ENCODE data around the gene ADAM33.

The ADAM33 gene

DNA sequence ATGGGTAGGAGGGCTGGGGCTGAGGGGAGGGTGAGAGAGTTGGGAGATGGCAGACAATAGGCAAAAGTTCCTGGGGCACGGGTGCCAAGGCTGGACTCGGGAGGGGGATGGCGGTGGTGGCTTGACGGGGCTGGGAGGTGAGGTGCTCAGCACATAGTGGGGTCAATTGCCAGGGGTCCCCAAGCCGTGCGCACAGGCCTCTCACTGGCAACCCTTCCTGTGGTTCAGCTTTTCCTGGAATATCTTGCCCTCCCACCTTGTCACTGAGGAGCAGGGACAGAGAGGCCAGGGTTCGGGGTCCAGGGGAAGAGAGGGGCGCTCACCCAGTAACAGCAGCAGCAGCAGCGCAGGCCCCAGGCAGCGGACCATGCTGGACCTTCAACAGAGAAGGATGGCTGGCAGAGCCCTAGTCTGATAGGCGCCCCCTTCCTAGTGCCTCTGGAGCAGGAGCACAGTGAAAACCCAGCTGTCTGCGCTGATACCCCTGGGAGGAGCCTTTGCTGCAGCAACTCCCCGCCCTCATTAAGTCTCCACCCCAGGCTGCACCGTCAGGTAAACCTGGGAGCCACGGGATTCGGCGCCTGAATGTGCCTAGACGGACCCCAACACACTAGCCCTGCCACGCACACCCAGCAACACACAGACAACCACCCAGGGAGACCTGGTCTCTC, 18.6 kb downstream of the ADAM33 start, which contains the start of gene GFRA4:
Gene GFRA4 (minus strand): TSS at position 369 of the 671 bp plus-strand sequence. CDS start 0 bp downstream, at position 369.
- no peak for DNase-seq (ENCODE audit: low read depth)

- no peak for DNase-seq (ENCODE audit: low read depth)
Measured at GRCh38 chr20:3661814-3662665, 19.8 kb downstream of the ADAM33 start.

DNA sequence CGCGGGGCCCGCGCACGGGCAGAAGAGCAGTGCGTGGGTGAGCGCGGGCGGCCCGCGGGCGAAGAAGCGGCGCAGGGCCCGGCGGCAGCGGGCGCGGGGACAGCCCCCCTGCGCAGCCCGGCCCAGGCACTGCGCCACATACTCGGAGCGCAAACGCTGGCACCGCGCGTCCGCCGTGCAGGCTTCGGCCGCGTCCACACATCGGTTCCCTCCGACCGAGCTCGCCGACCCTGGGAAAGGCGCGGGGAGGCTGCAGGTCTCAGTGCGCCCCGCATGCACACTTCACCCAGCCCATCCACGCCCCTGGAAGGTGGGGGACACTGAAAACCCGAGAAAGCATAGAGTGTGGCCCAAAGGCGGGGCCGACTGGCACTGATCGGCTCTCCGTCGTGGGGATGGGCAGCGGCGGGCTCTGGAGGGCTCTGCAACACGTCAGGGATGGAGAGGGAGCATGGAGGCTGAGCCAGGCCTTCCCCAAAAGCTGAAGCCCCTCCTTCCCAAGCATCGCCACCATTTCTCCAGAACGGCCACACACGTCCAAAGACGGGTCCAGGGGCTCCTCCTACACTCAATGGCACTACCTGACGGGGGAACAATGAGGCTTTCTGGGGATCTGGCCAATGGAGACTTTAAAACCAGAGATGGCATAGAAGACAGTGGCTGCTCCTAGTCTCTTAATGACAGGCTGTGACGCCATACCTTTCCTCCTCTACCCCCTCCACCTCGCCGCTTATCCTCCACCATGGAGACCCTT, 20.6 kb downstream of the ADAM33 start:
- DNase-seq (ENCODE audit: low read depth), result no peak

DNA sequence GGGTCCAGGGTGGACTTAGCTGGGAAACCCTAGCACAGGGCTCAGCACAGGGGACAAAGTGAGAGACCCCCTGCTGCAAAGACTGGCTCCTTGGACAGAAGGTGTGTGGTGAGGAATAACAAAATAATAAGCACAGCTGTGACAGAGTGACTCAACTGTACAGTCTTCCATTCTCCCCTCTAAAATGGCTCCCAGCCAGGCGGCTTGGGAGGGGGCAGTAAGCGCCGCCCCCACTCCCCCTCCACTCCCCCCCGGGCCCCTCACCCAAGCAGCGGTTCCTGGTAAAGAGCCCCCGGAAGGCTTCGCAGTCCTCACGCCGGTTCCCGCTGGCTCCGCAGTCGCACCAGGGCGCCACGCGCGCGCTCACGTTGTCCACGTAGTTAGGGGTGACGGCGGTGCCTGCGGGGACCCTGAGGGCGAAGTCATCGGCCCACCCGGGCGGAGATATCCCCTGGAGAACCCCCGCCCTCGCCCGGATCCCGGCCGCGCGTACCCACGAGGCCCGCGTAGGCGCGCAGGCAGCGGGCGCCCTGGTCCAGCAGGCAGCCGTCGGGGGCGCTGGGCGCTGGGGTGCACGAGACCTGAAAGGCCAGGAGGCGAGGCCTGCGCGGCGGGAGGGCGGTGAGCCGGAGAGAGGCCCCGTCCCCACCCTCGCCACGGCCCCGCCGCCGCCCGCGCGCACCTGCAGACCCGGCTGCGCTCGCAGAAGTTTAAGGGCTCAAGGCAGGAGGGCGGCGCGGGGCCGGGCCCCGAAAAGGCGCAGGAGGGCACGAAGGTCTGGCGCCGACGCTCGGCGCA, 21.3 kb downstream of the ADAM33 start:
- no peak for DNase-seq (ENCODE audit: low read depth)

GRCh38 chr20:3659492-3660261, 22.1 kb downstream of the ADAM33 start:
- no peak for DNase-seq (ENCODE audit: low read depth)

DNA sequence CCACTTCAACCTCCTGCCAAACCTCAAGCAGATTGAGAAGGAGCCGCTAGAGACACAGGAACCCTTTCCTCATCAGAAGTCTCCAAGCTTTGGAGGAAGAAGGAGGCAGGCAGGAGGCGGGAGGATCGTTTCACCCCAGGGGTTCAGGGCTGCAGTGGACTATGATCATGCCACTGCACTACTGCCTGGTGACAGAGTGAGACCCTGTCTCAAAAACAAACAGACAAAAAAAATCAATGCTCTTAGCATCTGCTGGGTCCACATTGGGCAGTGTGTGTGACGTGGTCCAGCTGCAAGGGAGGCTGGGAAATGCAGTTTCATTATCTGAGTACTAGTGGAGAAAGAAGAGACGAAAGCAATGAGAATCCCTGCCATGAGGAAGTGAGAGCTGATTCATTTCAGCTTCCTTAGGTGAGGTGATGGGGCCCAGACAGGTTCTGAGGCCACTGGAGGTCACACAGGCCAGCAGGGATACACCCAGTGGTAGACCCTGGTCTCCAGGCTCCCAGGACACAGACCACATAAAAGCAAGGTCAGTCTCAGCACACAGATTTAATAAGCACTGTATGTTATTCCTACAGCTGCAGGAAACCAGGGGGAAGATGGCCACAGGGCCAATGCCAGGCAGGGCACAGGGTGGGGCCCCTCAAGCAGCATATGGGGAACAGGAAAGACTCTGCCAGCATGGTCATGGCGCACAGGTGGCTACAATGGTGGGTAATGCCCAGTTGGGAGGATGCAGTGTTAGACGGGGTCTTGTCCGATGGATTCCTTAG, 22.9 kb downstream of the ADAM33 start:
- DNase-seq (ENCODE audit: low read depth), result no peak

- no peak for DNase-seq (ENCODE audit: low read depth)
Measured at GRCh38 chr20:3658019-3658715, 23.6 kb downstream of the ADAM33 start.

DNA sequence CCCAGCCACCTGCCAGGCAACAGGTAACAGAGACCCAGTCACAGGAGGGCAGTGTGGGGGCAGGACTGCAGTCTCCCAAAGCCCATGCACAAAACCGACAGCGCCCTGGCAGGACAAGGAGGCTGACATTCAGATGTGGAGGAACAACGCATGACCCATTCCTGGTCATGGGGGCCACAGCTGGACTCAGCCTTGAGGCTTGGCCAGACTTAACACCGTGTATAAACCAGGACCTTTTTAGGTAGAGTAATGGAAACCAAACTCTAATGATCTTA, 26.7 kb downstream of the ADAM33 start:
- no peak for DNase-seq (ENCODE audit: low read depth)

GRCh38 chr20:3654326-3655130, 27.3 kb downstream of the ADAM33 start:
- DNase-seq (ENCODE audit: low read depth), result no peak

DNA sequence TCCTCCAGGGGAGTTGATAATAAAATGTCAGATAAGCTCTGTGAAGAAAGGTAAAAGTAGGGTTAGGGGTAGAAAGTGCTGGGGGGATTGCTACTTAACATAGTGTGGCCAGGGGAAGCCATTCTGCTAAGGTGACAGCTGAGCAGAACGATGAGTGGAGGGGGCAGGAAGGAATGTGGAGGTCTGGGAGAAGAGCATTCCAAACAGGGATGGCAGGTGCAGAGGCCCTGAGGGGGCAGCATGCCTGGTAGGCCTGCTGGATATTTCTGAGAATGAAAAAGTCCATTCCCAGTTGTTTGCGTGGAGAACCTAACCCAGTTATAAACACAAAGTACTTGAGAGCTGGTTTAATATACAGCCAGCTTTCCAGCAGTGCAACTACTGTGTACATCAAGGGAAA, 27.9 kb downstream of the ADAM33 start:
- no peak for DNase-seq (ENCODE audit: low read depth)

DNA sequence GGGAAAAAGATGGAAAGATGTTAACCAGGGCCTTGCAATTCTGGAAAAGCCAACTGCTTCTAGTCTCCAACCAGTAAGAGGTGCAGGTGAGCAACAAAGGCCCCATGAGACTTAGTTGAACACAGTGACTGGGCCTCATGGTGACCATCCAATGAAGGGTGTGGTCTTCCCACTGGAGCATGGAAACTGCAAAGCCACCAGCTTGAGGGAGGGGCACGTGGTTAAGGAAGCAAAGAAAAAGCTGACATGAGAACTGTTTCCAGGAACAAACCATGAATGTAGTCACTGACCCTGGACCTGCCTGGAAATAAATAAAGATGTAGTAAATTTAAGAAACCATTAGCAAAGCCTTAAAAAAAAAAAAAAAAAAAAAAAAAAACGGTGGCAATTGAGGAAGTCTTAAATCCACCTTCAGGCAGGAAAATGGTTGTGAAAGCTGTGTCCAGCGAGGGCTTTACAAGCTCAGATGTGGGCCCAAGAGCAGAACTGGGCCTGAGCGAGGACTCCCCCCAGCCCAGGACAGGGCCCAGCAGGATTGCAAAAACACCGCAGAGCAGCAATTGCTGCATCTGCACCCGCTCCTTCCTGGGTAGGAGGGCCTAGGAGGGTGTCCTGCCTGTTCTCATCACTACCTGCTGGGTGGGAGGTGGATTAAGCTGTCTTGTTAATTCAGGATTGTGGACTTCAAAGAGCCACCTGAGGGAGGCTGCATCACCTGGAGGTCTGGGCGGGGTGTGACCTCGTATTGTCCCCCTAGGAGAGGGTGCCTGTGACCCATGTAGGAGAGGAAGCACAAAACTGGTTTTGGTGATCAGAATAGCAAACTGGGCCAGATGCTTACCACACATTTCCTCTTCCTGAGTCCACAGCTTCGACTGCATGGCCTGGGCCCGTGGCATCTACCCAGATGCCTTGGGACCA, 28.9 kb downstream of the ADAM33 start:
- no peak for DNase-seq (ENCODE audit: low read depth)

GRCh38 chr20:3652221-3652620, 29.6 kb downstream of the ADAM33 start:
- no peak for DNase-seq (ENCODE audit: low read depth)

GRCh38 chr20:3651204-3651962, 30.4 kb downstream of the ADAM33 start:
- DNase-seq (ENCODE audit: low read depth), result no peak

DNA sequence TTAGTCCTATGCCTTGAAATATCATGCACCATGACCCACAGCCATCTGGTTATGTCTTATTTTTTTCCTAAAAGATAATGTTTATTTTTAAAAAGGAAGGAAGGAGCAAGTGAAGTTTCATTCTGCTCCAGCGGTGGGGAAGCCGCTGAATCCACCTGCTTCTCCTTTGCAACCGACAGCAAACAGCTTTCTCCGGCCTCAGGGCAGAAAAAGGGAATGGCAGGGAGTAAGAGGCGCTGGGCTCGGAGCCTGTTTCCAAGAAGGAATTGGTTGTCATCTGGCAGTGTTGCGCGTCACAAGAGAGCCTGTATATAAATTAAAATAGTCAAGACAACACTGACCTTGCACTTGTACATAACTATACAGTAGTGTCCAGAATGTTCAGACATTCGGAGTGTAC, 32.9 kb downstream of the ADAM33 start:
- no peak for DNase-seq (ENCODE audit: low read depth)

DNA sequence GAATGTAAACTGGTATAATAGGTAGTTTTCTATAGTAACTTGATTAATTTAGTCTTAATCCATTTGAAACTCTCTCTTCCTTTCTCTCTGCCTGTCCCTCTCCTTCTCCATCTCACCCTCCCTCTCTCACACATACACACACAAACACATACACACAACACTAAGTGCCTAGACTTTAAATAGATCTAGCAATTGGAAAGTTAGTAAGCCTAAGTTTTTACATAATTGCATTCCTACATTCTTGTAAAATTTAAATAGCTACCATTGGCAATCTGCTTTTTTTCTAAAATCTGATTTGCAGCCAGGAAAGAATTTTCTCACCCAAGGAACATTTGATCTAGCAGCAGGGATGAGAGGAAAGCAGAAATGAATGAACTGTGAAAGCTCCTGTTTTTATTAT, 34.3 kb downstream of the ADAM33 start:
- DNase-seq (ENCODE audit: low read depth), result no peak

- no peak for DNase-seq (ENCODE audit: low read depth)
Measured at GRCh38 chr20:3646651-3647050, 35.2 kb downstream of the ADAM33 start.

GRCh38 chr20:3646067-3646440, 35.8 kb downstream of the ADAM33 start:
- DNase-seq (ENCODE audit: low read depth), result no peak
